K562 (cell line): ENCODE results near the gene SVBP. TPM values are rescaled to one million over a fixed set of nuclear protein-coding genes. Genes with fewer than 3 reads are reported as not detected.

ENCODE experiments used
- ARID1B ChIP-seq: fragments of 450-650 bp; IDR thresholded peaks from 2 replicates; pipeline ENCODE4 v1.6.1; 2016; ENCODE audit warnings: antibody characterized with exemption, mild to moderate bottlenecking, inconsistent platforms
- HLTF ChIP-seq: fragments of 450-650 bp; IDR thresholded peaks from 2 replicates; pipeline ENCODE4 v1.6.1; 2016
- HNRNPH1 ChIP-seq: fragments of 200-400 bp; formaldehyde crosslinking; optimal IDR thresholded peaks from 2 replicates; pipeline ENCODE3; 2017; ENCODE audit warnings: low read depth, mild to moderate bottlenecking, low read length, moderate library complexity
- MYBL2 ChIP-seq, 2 experiments: fragments of 450-650 bp in 1 of 2; sonication (generic) in 1 of 2; formaldehyde crosslinking in 1 of 2; IDR thresholded peaks; 2 replicates each; pipeline versions ENCODE4 v1.6.1 to v1.8.1; 2017 to 2022; ENCODE audit warnings: borderline replicate concordance in 1 of 2, inconsistent platforms in 1 of 2, low read depth in 1 of 2, mild to moderate bottlenecking in 1 of 2, missing genetic modification reagents in 1 of 2, moderate library complexity in 1 of 2
- NELFE ChIP-seq: IDR thresholded peaks from 2 replicates; pipeline ENCODE4 v1.6.1; 2011; ENCODE audit warnings: mild to moderate bottlenecking; ENCODE audit not compliant: insufficient read depth, insufficient read length
- RCOR1 ChIP-seq, 2 experiments: IDR thresholded peaks; 2 replicates each; pipeline ENCODE4 v1.6.1; 2012; ENCODE audit warnings: low read depth in 2 of 2, low read length in 2 of 2, borderline replicate concordance in 1 of 2, improper control_type of control experiment in 1 of 2
- SIN3B ChIP-seq: fragments of 450-650 bp; IDR thresholded peaks from 2 replicates; pipeline ENCODE4 v1.6.1; 2017; ENCODE audit warnings: low read depth, mild to moderate bottlenecking, moderate library complexity
- TAF1 ChIP-seq: IDR thresholded peaks from 2 replicates; pipeline ENCODE4 v1.6.1; 2011; ENCODE audit warnings: mild to moderate bottlenecking, low read length, moderate library complexity; ENCODE audit not compliant: insufficient read depth, control insufficient read depth, severe bottlenecking; ENCODE audit errors: extremely low read depth
- TAF9B ChIP-seq: fragments of 450-650 bp; IDR thresholded peaks from 2 replicates; pipeline ENCODE4 v1.6.1; 2018; ENCODE audit warnings: mild to moderate bottlenecking; ENCODE audit not compliant: partially characterized antibody
- TBL1XR1 ChIP-seq, 2 experiments: IDR thresholded peaks; 2 replicates each; pipeline ENCODE4 v1.6.1; 2012; ENCODE audit warnings: improper control_type of control experiment in 2 of 2, low read length in 2 of 2, mild to moderate bottlenecking in 1 of 2
- ZNF384 ChIP-seq: IDR thresholded peaks from 2 replicates; pipeline ENCODE4 v1.6.1; 2012; ENCODE audit warnings: low read depth, low read length, improper control_type of control experiment
- ZNF431 ChIP-seq: sonication (generic); formaldehyde crosslinking; IDR thresholded peaks from 2 replicates; pipeline ENCODE4 v1.8.0; 2022; ENCODE audit warnings: mild to moderate bottlenecking, missing genetic modification reagents
- polyA plus RNA-seq, 8 experiments: library from polyadenylated mRNA; depleted of rRNA in 4 of 8; stranded (reverse) in 5 of 8; unstranded in 3 of 8; fragments of >200 nt; fragmentation: Nextera tagmentation in 2 of 8; fragmentation: Illumina TruSeq in 1 of 8; extraction: Ambion mirVana in 2 of 8; extraction: Trizol in 1 of 8; gene quantifications; 2 replicates each; pipeline versions ENCODE4 v1.2.1 to v1.2.3, GENCODE V29; 2011 to 2014; ENCODE audit warnings: inconsistent platforms in 1 of 8, missing spikeins in 1 of 8
- total RNA-seq, 7 experiments: library from RNA; depleted of rRNA in 6 of 7; stranded (reverse); fragments of >200 nt in 6 of 7; fragmentation: Illumina TruSeq in 2 of 7; extraction: Trizol in 2 of 7; gene quantifications; 2 replicates each; pipeline versions ENCODE4 v1.2.1 to v1.2.3, GENCODE V29; 2011 to 2021; ENCODE audit warnings: low replicate concordance in 1 of 7
- TF ChIP-seq, protein P1 (sequence below): fragments of 250-450 bp; sonication (Bioruptor Pico); IDR thresholded peaks from 2 replicates; pipeline ENCODE4 v1.4.0; 2020; ENCODE audit warnings: mild to moderate bottlenecking, moderate library complexity
- TF ChIP-seq, protein P2 (sequence below), 2 experiments: fragments of 250-450 bp in 1 of 2; fragments of 450-650 bp in 1 of 2; sonication (Bioruptor Pico) in 1 of 2; IDR thresholded peaks; 2 replicates each; pipeline versions ENCODE4 v1.6.1 to v1.8.0; 2016 to 2021; ENCODE audit warnings: mild to moderate bottlenecking in 2 of 2, moderate library complexity in 2 of 2, missing compliant biosample characterization in 1 of 2, missing genetic modification characterization in 1 of 2
- TF ChIP-seq, protein P3 (sequence below): sonication (generic); formaldehyde crosslinking; IDR thresholded peaks from 2 replicates; pipeline ENCODE4 v1.8.0; 2022; ENCODE audit warnings: mild to moderate bottlenecking, missing genetic modification reagents, borderline replicate concordance
- TF ChIP-seq, protein P4 (sequence below): sonication (generic); formaldehyde crosslinking; IDR thresholded peaks from 2 replicates; pipeline ENCODE4 v1.8.1; 2023; ENCODE audit warnings: mild to moderate bottlenecking, missing genetic modification reagents
- TF ChIP-seq, protein P5 (sequence below): sonication (generic); formaldehyde crosslinking; IDR thresholded peaks from 2 replicates; pipeline ENCODE4 v1.8.1; 2023; ENCODE audit warnings: mild to moderate bottlenecking, missing genetic modification reagents

Gene SVBP
- total and polyA plus RNA-seq, 9 of the 15 experiments (the other 6 are each of a cell fraction or from before 2014, with no cell fraction given), result 31.7 to 49.7 (median 40.0) TPM

DNA sequence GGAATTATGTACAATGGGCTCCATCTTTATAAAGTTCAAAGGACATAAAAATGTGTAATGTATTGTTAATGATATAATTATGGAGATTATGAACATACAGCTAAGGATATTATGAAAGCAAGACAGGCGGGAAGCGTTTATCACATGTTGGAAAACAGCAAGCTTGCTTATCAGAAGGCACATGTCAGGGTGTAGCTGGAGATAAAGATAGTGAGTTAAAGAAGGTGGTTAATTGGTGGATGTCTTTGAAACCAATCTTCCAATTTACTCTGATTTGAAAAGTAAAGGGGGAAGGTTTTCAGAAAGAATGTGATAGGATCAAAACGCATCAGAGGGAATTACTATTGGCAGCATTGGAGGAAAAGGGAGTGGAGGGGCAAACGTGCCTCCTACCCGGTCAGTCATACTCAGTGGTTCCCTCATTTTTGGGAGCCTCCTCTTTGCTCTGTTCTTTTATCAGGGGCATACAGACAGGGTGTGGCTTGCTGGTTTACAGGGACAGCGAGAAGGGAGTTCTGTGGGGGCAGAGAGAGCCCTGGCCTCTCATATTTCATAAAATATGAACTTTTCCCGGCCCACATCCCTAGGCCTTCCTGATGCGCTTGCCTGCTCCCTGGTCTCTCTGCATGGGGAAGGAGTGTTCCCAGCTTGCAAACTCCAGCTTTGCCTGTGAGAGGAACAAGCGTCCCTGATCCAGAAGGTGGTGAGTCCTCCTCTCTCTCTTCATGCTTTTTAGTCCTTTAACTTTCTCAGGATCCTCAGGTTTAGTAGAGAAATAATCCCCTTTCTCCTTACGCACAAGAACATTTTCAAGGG lies 8.0 kb upstream of the SVBP start (continued):
- TF ChIP-seq MYBL2 (IDR thresholded peaks at IDR 0.05; ENCODE audit: low read depth) (peak; percentile 54; the same call in 1 of the 2 replicates), MYBL2 (CRISPR knock-in tag; IDR thresholded peaks at IDR 0.05; ENCODE audit: borderline replicate concordance) (no peak), ZNF431 (peak; percentile 77; the same call in 1 of the 2 replicates), RCOR1 (IDR thresholded peaks at IDR 0.05; ENCODE audit: borderline replicate concordance in 1 of 2, low read depth in 2 of 2, low read length in 2 of 2) (peak; percentile 73 to 96), HNRNPH1 (no peak), TAF9B (no peak), ZNF384 (no peak), TBL1XR1 (IDR thresholded peaks at IDR 0.05; ENCODE audit: low read length in 2 of 2) (peak; percentile 83 to 89; a peak in 3 of 4 replicates), NELFE (no peak), TAF1 (peak; percentile 45), ARID1B (peak; percentile 100), SIN3B (no peak), HLTF (peak; percentile 89)
- TF ChIP-seq, protein P1, sequence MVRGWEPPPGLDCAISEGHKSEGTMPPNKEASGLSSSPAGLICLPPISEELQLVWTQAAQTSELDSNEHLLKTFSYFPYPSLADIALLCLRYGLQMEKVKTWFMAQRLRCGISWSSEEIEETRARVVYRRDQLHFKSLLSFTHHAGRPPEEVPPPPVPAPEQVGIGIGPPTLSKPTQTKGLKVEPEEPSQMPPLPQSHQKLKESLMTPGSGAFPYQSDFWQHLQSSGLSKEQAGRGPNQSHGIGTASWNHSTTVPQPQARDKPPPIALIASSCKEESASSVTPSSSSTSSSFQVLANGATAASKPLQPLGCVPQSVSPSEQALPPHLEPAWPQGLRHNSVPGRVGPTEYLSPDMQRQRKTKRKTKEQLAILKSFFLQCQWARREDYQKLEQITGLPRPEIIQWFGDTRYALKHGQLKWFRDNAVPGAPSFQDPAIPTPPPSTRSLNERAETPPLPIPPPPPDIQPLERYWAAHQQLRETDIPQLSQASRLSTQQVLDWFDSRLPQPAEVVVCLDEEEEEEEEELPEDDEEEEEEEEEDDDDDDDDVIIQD, result no peak
- TF ChIP-seq, protein P2, sequence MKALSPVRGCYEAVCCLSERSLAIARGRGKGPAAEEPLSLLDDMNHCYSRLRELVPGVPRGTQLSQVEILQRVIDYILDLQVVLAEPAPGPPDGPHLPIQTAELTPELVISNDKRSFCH (CRISPR knock-in tag; IDR thresholded peaks at IDR 0.05), result no peak
- TF ChIP-seq, protein P2 (tag; IDR thresholded peaks at IDR 0.05), result no peak
- TF ChIP-seq, protein P3, sequence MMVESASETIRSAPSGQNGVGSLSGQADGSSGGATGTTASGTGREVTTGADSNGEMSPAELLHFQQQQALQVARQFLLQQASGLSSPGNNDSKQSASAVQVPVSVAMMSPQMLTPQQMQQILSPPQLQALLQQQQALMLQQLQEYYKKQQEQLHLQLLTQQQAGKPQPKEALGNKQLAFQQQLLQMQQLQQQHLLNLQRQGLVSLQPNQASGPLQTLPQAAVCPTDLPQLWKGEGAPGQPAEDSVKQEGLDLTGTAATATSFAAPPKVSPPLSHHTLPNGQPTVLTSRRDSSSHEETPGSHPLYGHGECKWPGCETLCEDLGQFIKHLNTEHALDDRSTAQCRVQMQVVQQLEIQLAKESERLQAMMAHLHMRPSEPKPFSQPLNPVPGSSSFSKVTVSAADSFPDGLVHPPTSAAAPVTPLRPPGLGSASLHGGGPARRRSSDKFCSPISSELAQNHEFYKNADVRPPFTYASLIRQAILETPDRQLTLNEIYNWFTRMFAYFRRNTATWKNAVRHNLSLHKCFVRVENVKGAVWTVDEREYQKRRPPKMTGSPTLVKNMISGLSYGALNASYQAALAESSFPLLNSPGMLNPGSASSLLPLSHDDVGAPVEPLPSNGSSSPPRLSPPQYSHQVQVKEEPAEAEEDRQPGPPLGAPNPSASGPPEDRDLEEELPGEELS, result no peak
- TF ChIP-seq, protein P4, sequence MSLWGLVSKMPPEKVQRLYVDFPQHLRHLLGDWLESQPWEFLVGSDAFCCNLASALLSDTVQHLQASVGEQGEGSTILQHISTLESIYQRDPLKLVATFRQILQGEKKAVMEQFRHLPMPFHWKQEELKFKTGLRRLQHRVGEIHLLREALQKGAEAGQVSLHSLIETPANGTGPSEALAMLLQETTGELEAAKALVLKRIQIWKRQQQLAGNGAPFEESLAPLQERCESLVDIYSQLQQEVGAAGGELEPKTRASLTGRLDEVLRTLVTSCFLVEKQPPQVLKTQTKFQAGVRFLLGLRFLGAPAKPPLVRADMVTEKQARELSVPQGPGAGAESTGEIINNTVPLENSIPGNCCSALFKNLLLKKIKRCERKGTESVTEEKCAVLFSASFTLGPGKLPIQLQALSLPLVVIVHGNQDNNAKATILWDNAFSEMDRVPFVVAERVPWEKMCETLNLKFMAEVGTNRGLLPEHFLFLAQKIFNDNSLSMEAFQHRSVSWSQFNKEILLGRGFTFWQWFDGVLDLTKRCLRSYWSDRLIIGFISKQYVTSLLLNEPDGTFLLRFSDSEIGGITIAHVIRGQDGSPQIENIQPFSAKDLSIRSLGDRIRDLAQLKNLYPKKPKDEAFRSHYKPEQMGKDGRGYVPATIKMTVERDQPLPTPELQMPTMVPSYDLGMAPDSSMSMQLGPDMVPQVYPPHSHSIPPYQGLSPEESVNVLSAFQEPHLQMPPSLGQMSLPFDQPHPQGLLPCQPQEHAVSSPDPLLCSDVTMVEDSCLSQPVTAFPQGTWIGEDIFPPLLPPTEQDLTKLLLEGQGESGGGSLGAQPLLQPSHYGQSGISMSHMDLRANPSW (CRISPR knock-in tag), result no peak
- TF ChIP-seq, protein P5, sequence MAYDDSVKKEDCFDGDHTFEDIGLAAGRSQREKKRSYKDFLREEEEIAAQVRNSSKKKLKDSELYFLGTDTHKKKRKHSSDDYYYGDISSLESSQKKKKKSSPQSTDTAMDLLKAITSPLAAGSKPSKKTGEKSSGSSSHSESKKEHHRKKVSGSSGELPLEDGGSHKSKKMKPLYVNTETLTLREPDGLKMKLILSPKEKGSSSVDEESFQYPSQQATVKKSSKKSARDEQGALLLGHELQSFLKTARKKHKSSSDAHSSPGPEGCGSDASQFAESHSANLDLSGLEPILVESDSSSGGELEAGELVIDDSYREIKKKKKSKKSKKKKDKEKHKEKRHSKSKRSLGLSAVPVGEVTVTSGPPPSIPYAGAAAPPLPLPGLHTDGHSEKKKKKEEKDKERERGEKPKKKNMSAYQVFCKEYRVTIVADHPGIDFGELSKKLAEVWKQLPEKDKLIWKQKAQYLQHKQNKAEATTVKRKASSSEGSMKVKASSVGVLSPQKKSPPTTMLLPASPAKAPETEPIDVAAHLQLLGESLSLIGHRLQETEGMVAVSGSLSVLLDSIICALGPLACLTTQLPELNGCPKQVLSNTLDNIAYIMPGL (CRISPR knock-in tag), result no peak
